ENCODE data around the gene MPP4.

GRCh38 chr2:201656102-201656501 lies 42.3 kb downstream of the MPP4 start:
- no peak for TF ChIP-seq CTCF (IDR thresholded peaks at IDR 0.05; ENCODE audit: poor library complexity, severe bottlenecking)
- TF ChIP-seq TAF1 (IDR thresholded peaks at IDR 0.05; ENCODE audit: low read depth): no peak
- no peak for TF ChIP-seq POLR2AphosphoS5 (IDR thresholded peaks at IDR 0.05)
- TF ChIP-seq RAD21 (conservative IDR thresholded peaks at IDR 0.05): no peak
- TF ChIP-seq EP300 (conservative IDR thresholded peaks at IDR 0.05; ENCODE audit: poor library complexity, severe bottlenecking): no peak
- no peak for TF ChIP-seq EZH2 (IDR thresholded peaks at IDR 0.05; ENCODE audit: borderline replicate concordance, insufficient read depth, low read length, poor library complexity, severe bottlenecking)
- TF ChIP-seq REST (IDR thresholded peaks at IDR 0.05; ENCODE audit: borderline replicate concordance): no peak
- no peak for TF ChIP-seq SMC3 (conservative IDR thresholded peaks at IDR 0.05; ENCODE audit: poor library complexity)
- no peak for TF ChIP-seq MXI1 (conservative IDR thresholded peaks at IDR 0.05; ENCODE audit: poor library complexity, severe bottlenecking)
